ENCODE results near the gene TRIM40.

TRIM40 gene, protein sequence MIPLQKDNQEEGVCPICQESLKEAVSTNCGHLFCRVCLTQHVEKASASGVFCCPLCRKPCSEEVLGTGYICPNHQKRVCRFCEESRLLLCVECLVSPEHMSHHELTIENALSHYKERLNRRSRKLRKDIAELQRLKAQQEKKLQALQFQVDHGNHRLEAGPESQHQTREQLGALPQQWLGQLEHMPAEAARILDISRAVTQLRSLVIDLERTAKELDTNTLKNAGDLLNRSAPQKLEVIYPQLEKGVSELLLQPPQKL

DNA sequence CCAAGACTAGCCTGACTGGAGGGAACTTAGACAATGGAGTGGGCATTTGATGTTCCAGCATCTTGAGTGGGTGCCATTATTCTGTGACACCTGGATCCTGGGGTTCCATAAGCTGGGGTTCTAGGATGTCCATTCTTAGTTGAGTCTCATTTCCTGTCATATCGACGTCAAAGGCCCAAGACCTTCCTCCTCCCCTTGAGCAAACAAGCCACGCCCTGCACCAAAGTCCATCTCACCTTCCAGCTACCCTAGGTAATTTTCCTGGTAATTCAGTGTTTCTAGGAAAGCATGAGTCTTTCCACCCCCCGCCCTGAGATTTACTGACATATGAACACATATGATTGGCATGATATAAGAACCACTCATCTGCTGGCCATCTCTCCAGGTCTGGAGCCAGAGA lies at the start of gene TRIM40:
Gene TRIM40, plus strand, starts transcription at position 384 of the 400 bp plus-strand sequence. CDS start 897 bp downstream, outside the sequence.
- DNase-seq, result no peak

DNA sequence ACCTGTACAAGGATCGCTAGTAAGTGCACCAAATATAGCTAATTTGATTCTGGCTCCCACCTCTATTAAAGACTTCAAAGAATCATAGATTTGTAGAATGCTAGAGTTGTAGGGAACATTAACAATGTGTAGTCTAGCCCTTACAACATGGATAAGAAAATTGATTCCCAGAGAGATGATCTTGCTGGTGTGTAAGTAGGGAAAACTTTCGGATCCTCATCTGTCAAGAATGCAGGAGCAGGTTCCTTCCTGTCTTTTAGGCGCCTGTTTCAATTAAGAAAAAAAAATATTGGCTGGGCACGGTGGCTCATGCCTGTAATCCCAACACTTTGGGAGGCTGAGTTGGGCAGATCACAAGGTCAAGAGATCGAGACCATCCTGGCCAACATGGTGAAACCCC lies 48.1 kb upstream of the TRIM40 start:
- DNase-seq, result no peak

DNA sequence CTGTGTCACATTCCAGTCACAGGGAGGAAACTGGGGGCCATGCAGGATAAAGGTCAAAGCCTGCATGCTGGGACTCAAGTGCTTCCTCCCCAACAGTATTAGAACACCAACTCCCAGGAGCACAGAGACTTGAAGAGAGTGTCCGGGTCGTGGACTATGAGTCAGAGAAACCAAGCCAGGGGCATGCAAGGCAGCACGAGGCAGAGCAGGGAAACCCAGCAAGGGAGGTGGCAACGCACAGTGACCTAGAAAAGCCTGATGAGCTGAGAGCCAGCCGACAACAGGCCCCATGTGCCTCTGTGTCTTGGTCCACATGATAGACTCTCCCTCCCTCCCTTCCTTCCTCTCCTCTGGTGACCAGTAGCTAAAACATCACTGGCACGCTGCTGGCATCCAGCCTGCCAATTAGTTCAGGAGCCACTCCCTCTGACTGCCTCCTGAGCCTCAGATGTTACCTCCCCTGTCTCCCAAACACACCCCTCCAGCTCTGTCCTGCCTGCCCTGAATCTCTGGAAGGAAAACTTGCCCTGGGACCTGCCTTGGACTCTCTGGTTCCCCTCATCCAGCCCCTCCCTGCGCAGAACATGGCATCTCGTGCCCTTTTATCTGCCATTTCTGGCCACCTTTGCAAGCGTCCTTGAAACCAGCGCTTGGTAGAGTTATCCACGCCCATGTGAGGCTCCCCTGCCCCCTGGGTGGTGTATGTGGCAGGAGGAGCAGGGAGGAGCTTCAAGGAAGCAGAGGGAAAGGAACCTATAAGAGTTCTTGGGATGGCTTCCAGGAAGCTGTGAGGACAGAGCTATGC lies 44.2 kb upstream of the TRIM40 start:
- DNase-seq, result peak; percentile 37

DNA sequence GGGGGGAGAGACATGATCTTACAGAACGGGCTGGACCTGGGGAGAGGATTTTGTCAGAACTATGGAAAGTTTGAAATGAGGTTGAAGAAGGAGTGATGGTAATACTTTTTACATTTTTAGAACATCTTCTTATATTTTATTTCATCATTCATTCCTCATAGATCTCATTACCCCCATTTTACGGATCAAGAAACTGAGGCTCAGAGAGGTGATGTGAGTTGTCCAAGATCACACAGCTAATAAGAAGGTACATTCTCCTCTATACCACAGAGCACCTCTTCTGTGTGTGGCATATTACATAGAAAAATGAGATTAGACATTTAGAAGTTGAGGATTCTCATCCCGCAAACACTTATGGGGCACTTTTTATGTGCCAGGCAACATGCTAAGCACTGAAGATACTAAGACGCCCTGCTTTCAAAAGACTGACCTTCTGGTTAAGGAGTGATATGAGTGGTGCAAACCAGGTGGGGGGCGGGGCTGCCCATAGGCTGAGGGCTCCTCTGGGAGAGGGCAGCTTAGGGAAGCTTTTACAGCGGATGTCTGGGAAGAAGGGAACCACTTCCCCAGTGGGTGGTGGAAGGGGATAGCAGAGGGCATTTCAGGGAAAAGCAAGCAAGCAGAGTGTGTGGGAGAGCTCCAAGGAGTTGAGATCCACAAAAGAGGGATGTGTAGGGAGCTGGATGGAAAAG lies 42.9 kb upstream of the TRIM40 start:
- DNase-seq, result no peak

DNA sequence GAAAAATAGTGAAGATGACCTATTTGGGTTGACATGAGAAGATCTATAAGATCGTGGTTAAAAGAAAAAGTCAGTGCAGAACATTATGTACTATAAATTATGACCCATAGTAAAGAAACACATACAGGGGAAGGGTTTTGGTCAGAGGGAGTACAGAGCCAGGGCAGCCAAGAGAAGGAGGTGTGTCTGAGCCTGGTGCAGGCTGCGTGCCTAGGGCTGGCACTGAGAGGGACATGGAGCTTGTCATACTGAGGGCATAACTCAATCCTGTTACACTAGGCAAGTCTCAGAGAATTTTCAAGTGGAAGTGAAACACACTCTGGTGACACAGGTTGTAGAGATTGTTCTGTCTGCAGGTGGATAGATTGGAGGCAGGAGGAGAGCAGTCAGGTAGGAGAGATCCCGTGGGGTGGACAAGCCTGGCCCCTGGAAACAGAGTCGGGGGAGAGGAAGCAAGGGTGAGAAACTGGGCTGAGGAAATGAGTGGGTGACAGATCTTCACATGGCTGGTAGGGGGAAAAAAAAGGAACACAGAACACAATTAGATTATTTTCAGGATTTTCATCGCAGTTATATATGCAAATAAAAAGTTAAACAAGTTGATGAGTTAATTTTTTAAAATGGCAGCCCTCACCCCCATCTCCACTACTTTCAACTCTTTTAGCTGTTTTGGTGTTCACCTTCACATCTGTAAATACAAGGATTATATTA lies 41.8 kb upstream of the TRIM40 start:
- no peak for DNase-seq

DNA sequence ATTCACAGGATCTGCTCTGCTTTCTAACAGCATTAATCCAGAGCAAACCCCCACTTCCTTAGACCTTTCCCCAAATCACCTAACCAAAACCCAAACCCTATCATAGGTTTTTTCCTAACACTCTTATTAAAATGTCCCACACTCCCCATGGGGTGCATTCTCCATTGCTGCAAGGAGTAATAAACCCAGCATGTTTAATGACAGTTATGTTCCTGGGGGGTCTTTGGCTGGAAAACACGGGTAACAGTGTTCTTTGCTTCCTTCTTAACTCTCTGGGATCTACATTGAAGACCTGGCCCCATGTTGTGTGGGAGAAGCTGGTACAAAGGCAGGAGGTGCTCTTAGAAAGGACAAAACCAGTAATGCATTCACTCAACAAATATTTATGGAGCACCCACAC lies 39.1 kb upstream of the TRIM40 start:
- DNase-seq, result no peak

DNA sequence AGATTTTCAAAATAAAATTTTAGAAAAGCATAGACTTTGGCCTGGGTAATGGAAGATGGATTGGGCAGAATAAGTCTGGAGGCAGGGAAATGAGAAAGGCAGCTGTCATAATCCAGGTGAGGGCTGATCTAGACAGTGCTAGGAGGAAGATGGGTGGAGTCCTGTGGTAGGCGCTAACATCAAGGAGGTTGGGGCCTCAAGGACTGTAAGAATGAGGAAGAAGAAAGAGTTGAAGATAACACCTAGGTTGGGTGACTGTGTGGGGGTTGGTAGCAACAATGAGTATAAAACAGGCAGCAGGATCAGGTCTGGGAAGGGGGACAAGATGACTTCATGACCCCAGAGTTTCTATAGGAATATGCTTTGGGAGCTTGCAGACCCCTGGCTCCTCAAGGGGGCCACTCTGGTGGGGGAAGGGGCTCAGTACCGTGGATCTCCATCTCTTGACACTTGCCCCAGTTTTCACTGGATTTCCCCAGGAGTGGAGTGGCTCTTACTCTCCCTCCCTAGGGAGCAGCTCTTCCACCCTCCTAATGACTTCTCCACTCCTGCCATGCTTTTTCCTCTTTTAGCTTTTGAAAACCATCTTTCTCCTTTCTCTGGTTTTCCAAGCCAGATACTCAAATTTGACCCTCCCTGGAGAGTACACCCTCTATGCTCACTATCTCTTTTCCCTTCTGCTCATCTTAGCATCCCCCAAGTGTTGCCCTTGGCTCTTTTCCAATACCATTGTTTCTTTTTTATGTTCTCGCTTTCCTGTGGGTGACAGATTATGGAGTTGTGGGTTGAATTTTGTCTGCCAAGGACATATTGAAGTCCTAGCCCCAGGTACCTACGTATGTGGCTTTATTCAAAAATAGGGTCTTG lies 37.8 kb upstream of the TRIM40 start:
- no peak for DNase-seq

DNA sequence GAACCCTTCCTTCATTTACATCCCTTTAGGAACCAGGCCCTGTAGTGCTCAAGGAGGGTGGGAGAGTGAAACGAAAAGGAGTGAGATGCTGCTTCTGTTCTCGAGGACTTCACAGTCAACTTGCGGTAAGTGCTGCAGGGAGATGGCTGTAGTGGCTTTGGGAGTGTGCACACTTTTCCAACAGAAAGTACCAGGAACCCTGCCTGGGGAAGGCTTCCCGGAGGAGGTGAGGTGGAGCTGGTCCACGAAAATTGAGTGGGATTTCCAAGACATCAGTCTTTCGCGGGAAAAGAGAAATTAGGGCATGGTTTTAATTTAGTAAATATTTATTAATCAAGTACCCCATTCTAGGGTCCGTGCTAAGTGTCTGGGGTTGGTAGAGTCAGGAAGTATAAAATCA lies 35.8 kb upstream of the TRIM40 start:
- no peak for DNase-seq

DNA sequence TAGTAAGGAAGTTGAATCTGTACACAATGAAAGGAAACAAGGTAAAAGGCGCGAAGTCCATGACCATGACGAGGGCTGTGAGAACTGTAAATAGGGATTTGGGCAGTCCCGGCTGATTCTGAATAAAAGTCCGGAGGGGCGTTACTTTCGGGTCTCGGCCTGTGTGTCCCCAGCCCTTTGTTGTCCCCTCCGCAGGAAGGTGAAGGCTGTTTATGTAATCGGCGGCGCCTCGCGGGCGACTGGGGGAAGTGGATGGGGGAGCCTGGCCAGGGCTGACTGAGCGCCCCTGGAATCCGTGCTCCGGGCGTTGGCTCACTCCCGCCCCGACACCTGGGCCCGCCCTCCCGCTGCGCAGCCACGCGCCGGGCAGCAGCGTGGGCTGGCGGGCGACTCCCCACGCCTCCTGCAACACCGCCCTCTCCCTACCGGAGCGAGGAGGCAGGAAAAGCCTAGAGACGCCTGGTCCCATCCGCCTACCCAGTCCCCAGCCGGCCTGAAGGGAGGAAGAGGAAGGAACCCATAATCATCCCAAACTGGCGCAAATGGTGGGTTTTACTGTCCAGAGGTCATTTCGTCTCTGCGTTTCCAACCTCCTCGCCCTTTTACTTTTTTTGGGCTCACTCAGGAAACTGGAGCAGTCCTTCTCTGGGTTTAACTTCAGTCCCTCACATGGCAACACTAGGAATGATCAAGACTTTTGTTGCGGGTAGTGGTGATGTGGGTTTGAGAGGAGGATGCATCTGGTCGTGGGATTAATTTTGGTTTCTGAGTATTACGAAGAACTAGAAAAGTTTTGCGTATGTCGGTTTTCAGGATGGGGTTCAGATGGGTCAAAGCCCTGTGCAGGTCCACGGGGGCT lies 35.1 kb upstream of the TRIM40 start:
- DNase-seq, result peak; percentile 38

DNA sequence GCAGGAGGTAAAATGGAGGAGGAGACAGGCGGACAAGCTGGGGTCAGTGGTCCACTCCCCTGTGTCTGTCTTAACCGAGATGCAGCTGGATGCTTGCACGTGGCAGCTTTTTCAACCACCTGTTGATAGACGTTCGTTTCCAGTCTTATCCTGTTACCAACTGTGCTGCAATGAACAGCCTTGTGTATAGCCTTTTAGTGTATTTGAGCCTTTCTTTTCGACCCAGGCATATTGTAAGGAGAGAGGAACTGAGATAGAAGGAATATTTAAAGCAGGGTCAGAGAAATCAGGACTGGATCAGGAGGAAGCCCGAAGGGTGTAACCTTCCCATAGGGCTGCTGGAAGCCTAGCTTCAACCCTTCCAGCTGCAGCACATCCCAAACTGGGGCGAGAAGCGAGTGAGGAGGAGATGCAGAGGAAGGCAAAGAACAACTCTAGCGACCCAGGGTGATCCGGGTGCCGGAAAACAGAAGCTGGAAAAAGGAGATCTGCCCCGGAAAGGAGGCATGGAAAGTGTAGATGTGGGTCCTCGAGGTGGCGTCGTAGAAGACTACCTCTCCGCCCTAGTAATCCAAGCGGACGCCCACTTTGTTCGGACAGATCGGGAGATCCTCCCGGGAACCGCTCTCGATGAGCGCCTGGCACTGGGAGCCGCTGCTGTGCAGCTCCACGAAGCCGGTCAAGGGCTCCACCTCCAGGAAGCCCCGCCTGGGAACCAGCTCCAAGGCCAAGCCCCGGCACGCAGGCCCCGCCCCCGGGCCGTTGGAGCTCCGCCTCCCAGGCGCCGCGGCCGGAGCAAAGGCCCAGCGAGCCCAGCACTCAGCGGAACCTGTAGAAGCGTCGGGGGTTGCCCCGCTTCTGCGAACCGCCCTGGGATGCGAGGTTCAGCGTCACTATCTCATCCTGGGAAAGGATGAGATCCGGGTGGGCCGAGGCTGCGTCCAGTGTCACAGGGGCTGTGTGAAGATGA lies 34.2 kb upstream of the TRIM40 start:
- peak; percentile 90 for DNase-seq

DNA sequence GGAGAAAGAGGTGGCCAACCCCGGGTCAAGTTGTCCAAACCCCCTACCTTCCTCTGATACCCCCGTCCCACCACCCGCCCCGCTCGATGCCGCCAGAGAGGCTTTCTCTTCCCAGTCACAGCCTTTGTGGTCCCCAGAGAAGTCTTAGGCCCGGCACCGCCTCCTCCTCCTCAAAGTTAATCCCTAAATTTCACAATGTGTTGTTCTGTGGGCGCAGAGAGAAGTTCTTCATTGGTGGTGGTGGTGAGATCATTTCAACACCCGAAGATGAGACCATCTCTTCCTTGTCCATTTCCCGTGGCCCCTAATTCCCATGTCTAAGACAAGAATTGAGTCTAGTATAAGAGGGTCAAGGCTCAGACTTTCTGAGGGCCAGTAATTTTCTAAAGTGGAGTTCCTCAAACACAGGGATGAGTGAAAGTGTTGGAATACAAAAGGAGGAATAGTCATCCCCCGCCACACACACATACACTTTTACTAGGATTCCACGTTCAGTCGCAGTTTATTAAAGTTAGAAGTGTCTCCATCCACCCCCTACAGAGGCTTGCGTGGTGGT lies 33.4 kb upstream of the TRIM40 start:
- no peak for DNase-seq

DNA sequence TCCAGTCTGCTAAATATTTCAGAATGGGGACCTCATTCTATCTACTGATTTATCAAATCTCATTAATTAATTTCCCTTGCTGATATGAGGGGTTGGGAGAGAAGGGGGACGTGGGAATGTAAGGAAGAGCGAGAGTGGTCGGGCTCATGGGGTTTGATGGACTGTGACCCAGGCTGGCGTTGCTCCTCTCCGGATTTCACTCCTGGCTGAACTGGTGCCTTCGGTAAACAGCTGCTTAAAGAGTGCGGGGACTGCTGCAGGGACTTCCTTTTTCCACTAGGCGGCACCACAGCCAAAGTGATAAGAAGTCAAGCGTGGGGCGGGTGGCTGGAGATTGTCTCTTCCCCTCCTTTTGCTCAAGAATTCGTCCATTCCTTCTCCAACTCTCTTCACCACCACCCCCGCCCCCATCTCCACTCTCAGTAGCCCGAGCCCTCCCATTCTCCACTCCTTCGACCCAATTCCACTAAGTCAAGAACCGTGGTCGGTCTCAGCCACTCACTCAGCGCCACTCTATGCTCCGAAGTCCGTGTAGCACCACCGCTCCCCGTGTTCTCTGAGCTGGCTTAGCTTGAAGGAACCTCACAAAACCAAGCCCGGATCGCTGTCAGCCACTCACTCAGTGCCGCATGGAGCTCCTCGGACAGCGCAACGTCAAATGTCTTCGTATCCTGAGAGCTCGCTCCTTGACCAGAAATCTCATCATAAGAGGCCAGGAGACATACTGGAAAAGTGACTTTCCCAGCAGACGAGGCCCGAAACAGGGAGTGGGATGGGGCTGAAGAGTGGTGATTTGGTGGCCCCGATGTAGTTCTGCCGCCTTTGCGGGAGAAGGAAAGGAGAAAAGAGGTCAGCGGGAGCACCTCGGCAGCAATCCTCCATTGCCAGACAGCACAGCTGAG lies 32.7 kb upstream of the TRIM40 start:
- DNase-seq, result peak; percentile 89

DNA sequence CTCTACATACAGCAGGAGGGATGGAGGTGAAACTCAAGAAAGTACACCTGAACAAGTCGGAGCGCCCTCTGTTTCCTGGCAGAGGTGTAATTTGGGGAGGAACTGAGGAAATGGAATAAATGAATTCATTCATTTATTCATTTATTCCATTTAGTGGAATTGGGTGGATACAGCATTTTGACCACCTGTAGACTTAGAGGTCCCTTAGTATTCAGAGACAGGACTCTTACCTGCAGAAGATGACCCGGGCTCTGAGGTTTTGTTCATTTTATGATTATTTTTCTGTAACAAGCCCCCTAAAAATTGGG lies 32.1 kb upstream of the TRIM40 start:
- no peak for DNase-seq

DNA sequence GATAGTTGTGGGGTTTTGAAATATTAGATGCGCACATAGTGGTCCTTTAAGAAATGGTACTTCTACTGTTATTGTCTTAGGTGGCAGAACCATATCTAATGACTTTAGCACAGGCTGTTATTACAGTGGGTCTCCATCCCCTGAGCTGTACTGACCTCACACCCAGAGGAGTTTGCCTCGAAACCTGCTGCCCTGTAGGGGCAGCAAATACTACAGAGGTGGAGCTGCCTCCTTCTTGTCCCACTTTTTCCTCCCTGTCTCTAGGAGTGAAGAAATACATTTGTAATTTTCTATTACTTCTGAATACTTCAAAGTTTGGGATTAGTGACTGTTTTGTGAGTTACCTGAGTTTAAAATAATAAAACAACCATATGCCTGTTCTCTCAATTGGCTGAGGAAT lies 31.3 kb upstream of the TRIM40 start:
- no peak for DNase-seq

DNA sequence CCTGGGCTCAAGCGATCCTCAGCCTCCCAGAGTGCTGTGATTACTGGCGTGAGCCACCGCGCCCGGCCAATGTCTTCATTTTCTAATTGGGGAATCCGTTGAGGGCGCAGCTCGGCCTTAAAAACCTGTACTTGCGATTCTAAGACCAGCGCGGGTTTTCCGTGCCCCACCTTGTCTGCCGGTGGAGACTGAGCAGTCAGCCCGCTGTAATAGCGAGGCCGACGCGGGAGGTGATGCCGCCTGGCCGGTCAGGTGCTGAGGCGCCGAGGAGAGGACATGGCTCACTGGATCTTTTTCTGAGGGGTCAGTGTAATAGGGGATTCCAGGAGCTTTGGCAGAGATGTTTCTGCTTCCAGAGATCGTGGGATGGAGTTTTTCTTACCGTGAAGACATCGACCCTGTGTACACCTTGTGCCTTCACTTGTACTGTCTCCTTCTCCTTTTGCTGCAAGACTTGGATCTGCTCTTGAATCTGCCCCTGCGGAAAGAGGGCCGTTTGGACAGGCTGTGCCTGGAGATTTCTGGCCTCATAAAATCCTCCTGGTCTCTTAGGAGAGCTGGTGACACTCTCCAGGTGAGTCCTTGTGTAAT lies 24.6 kb upstream of the TRIM40 start:
- no peak for DNase-seq

DNA sequence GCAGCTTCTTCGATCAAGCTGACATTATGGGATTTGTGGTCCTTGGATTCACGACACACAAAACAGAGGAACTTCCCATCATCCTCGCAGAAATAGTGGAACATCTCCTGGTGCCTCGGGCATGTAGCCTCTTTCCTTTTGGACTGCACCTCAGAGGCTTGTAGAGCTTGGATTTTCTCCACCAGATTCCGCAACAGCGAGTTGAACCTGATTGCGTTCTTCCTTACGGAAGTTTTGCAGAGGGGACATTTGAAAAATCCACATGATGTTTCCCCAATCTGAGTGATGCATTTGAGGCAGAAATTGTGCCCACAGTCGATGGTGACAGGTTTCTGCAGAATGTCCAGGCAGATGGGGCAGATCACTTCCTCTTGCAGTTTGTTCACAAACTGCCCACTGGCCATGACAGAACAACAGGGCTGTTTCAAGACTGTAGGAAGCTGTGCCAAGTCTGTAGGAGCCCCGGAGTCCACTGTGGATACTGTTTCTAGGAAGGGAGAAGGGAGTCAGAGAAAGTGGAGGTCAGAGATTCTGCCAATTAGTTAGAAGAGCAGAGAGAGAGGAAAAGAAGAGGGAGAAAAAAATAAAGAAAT lies 23.4 kb upstream of the TRIM40 start:
- no peak for DNase-seq

DNA sequence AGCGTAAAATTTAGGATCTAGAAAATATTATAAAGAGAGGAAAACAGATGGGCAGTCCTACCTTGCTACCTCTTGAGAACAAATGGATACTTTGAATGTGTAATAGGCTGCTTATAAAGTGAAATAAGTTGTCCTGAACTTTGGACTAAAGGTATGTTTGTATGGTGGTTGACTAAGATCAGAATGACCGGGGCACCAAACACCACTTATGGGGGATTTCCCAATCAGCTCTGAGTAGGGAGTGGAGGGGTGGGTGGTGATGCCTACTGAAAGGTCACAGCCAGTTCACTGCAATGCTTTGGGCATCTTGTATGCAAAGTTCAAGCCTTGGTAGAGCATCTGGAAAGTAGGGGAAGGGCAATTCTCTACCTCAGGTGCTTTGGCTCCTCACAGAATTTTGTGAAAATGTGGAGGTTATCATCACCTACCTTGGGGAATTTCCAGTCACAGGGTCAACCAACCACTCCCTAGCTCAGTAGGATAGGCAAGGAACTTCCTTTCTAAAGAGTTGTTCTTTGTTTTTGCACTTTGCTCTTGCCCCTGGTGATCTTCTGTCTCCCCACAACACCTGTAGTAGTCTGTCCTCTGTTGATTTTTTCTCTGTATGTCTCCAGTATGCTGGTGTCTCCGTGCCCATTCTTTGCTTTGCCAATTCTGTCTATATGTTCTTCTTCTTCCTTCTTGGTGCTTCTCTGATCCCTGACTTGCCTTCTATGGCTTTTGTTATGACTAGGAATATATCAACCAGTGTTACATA lies 22.8 kb upstream of the TRIM40 start, which contains the start of gene TRIM31:
Gene TRIM31, minus strand, starts transcription at position 88 of the 757 bp plus-strand sequence. CDS start 285 bp downstream, outside the sequence.
- DNase-seq, result no peak

All from retina (tissue), 1 donor.